ENCODE results near the gene KCNJ15.
A peak's percentile ranks its signal among the peaks of the same experiment; 100 is the strongest.

KCNJ15 gene

DNA sequence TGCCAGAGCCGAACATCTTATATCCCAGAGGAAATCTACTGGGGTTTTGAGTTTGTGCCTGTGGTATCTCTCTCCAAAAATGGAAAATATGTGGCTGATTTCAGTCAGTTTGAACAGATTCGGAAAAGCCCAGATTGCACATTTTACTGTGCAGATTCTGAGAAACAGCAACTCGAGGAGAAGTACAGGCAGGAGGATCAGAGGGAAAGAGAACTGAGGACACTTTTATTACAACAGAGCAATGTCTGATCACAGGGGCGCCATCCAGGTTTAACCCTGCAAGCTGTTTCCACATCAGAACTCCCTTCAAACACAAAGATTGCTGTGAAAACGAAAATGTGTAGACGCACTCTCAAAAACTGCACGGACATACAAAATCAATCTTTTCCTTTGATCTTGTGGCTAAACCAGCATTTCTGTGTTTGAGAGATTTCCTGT lies 43.4 kb downstream of the KCNJ15 start:
- DNase-seq, result peak; percentile 57 to 81 (median 75)

DNA sequence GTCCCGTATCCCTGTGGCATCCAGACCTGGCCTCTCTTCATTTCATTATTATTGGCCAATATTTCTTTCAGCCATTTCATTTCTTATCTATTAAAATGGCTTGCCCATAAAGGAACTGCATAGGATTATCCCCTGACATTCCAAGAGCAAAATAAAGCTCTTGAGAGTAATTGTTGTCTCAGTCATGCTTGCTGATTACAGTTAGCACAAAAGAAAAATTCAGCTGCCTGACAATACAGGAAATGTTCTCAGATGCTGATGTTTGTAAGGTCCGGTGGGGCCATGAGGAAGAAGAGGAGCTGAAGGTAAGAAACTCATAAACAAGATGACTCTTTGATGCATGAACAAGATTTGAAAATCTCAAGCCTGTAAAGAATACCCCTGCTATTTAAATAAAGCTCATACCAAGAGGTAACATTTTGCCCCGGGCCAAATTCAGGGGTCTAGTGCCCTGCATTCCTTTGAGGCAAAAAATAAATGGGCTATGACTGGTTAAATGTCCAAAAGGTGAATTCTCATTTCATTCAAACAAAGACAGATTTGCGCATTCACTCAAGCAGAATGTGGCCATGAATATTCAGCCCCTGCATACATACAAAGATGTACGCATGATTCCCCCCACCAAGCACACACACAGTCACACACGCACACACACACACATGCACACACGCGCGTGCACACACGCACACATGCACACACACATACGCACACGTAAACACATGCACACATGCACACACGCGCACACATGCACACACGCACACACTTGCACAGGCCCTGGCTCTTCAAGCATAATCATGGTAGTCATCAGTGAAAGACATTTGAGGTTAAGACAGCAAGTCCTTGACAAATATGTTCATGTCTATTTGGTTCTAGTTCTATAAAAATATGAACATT lies 44.8 kb downstream of the KCNJ15 start:
- no peak for DNase-seq

DNA sequence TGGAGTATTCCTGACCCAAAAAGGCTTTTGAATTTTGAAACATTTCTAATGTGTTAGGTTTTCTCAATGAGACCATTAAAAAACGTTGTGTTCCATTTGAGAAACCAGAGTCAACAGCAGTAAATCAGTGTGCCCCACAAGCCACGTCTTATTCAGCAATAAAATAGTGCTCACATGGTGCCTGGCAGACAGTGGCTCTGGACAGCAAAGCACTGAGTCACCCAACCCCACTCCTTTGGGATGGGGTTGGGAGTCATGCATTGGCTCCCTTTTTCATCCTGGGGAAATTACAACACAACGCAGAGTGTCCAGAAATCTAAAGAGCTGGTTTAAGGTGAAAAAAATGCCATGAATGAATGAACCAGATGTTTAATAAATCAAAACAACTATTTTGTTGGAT lies 46.5 kb downstream of the KCNJ15 start:
- peak; percentile 63 to 68 (median 65) for DNase-seq

DNA sequence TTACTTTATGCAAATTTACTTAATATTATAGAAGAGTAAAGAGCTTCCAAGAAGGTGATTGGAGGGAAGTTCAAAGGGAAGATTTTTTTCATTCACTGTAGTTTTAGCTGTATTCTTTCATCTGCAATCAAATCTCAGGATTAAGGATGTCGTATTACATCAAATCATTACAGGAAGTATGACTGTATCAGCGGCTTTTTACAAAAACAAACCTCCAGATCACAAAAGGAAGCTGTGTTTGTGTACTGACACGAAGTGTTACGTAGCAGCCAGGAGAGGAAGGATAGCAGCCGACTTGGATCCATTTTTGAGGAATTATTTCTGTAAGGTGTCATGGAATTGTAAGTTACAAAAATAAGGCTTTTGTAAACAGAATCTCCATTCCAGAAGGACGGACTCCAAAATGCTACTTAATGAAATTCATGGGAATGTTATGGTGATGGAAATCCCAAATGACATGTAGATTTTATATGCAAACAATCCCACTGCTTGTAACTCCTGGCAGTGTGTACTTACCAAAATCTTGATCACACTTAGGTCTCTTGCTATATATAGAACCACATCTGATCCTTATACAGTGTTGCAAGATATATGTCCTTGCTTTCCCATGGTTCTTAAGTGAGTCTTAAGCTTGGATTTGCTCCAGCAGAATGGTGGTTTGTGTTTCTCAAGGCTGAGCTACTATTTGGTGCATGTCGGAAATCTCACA lies 49.8 kb downstream of the KCNJ15 start:
- DNase-seq, result peak; percentile 53 to 81 (median 76)

DNA sequence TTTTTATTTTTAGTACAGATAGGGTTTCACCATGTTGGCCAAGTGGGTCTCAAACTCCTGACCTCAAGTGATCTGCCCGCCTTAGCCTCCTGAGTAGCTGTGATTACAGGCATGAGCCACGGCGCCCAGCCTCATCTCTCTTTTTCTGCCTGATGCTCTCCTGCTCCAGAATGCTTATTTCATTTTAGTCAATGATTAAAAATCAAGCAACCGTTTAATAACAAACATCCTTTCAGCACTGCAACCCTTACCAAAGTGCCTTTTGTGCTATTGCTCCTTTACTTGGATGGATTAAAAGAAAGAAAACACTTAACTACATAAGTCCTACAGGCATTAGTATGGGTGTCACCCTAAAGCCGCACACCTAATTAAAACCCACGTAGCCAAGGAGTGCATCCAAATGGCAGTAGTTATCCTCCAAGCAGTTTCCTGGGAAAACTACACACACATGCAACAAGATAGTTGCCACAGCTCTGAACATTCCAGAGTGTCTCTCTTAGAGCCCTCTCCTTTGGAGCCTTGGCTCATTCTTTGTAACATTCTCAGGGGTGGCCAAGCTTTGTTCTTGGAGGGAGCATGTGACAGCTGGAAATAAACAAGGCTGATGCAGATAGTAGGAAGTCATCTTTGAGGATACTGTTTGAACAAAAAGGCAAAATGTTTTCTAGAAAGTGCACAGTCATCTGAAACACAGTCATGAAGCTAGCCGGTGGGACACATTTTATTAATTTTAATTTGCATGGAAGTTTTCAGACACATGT lies 51.2 kb downstream of the KCNJ15 start:
- DNase-seq, result no peak

DNA sequence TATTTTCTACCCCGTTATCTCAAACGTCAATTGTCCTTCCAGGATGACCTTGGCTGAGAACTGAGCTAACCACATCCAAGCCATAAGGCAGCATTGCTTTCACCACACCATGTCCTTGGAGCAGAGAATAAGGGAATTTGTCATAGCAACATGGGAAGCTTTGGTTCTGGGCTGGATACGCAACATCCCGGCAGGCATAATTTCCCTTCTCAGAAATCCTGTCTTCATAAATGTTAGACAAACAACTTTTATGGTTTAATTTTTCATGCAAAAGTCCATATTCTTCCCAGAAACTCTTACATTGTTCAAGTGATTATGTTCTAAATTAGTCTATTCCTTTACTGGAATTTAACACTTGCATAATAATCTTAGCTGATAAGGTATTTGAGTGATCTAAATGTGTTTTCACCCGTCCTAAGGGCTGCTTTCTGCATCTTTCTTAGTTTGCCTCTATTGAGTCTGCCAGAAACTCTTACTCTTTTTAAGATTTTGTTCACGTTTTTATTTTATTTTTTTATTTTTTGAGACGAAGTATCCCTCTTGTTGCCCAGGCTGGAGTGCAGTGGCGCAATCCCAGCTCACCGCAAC lies 51.8 kb downstream of the KCNJ15 start:
- DNase-seq, result no peak

DNA sequence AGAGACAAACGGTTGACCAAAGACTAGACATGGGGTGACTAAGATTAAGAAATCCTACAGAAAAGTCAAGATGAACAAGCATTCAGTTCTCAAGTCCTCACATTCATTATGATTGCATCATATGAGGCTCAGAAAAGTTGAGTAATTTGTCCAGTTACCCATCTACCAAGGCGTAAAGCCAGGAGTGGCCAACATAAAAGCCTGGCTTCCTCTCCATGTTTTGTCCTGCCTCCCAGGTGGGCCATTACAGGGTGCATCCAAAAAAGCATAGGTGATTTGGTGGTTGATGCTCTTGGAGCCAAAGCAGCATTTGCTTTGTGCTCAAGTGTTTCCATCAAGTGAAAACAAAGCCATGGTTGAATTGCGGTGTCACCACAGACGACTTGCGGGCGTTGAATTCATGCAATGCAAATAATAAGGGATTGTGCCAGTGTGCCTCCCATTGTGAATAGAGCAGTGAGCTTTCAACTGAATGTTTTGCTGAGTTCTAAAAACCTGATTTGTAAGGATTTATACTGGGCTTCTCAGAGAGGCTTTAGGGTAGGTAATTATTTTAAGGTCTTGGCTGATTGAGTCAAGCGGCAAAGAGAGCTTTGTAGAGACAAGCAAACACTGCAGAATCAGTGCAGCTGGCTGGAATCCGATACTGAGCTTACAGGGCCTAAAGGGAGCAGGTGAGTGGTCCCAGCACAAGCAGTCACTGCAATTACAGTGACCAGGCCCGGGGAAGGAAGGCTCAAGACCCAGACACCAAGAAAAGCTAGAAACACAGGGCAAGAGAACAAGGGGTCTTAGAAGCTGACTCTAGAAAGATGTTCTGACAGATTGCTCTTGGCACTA lies 54.1 kb downstream of the KCNJ15 start:
- peak; percentile 52 to 88 (median 85) for DNase-seq

DNA sequence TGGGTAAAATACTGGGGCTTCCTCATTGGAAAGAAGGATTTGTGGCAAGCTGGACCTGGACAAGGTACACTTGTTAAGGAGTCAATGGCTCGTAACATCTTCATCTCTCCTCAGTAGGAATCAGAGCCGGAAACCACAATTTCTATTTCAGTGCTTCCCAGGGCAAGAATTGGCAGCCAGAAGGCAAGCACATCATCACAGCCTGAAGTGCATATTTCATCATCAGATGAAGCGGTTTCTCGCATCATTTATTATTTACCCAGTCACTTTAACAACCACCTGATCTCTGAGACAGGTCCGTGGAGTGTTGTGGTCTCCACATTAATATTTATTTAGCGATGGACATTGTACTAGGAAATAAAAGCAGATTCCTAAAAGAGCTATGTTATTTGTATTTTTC lies 55.0 kb downstream of the KCNJ15 start:
- no peak for DNase-seq

DNA sequence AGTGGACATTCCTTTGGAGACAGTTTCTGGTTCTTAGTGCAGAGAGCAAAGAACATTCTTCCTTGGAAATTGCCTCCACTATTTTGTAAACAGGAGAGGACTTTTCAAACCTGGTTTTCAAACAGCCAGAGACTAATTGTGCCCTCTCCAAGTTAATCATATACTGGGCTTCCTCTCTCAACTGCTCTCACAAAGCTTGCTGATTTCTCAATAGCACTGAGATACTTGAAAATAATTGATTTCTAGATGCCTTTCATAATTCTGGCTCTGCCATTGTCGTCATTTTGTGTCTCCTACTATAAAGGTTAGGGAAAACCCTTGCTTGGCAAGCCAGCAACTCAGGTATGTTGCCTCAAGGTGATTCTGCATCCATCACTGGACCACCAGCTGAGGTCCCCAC lies 56.0 kb downstream of the KCNJ15 start:
- DNase-seq, result no peak

DNA sequence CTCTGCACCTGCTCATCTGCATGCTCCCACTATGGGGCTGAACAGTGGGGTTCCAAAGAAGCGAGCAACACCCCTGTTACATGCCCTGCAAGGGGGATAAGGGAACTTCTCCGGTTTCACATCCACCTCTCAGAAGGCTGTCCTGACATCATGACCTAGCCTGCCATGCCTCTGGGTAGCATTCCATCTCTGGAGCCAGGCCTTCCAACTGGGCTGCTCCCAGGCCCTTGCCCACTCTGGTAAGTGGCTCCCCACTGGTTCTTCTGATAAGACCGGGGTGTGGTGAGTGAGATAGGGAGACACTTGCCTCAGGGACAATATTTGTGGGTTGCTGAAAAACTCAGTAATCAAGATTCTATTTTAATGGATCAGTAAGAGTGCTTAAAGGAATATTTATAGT lies 57.8 kb downstream of the KCNJ15 start:
- no peak for DNase-seq

DNA sequence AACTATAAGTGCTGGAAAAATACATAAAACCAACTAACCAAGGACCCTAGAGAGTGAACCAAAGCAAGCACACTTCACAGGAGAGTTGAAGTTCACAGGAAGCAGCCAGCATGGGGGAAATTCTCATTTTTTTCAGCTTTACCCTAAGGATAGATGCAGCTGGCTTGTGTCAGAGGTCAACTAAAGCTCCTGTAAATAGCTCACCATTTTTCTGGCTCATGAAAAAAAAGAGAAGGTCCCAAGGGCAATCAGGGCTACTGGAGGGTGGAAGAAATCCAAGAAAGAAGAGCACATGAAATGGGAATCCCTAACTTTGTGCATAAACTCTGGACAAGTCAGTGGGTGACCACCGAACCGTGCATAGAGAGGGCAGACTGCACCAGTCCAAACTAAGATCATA lies 58.3 kb downstream of the KCNJ15 start:
- DNase-seq, result no peak

DNA sequence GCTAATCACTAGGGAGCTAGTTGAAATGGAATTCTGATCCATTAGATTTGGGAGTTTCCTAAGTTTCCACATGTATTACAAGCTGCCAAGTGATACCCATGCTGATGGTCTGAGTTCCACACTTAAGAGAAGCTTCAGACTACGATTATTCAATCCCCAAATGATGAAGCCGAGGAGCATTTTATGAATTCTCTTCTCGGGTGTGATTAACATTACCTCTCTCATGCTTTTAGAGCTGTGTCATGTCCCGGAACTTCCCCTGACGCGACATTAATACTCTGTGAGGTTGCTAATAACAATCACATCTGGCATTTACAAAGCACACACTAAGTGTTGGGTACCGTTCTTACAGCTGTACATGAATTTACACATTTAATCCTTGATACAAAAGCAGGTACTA lies 63.0 kb downstream of the KCNJ15 start:
- DNase-seq, result no peak

DNA sequence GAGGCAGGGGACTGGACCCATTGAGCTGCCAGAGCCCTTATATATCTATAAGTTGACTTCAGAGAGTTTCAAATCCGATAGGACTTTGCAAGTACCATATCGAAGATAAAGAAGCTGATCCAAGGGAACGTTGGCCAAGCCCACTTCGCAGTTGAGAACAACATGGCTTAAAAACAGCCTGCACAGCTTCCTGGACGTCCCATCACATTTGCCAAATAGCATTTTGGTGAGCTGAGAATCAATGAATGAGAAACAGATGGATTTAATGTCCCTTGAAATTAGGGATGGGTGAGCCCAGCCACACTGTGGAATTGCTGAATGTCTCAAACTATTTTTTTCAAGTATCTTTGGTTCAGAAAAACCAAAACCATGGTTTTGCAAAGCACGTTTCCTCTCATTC lies 64.8 kb downstream of the KCNJ15 start:
- DNase-seq, result no peak

DNA sequence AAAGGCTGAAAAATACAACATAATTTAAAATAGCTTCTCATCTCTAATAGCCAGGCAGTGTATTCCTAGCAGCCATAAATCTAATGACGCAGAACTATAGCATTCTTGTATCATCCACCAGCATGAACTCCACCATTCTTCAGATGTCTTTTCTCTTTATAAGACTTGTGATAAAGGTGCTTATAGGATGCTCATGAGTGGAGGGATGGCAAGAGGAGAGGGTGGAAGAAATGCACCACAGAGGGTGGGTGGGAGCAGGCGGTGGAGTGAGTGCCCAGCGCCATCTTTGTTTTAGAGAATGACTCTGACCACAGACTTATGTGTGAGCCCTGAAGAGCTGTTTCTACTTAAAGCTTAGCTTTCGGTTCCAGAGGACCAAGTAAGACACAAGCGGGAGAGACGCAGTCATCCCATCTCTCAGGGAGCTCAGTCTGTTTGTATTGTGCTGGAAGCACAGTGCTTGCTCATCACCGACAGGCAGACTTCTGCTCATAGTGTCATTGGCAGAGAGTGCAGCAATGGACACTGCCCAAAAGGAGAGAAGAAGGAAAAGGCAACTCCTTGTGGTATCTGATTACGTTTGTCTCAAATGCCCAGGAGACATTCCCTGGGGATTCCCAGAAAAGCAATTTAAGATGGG lies 65.6 kb downstream of the KCNJ15 start:
- peak in 1 of 3 donors; percentile 20 for DNase-seq

DNA sequence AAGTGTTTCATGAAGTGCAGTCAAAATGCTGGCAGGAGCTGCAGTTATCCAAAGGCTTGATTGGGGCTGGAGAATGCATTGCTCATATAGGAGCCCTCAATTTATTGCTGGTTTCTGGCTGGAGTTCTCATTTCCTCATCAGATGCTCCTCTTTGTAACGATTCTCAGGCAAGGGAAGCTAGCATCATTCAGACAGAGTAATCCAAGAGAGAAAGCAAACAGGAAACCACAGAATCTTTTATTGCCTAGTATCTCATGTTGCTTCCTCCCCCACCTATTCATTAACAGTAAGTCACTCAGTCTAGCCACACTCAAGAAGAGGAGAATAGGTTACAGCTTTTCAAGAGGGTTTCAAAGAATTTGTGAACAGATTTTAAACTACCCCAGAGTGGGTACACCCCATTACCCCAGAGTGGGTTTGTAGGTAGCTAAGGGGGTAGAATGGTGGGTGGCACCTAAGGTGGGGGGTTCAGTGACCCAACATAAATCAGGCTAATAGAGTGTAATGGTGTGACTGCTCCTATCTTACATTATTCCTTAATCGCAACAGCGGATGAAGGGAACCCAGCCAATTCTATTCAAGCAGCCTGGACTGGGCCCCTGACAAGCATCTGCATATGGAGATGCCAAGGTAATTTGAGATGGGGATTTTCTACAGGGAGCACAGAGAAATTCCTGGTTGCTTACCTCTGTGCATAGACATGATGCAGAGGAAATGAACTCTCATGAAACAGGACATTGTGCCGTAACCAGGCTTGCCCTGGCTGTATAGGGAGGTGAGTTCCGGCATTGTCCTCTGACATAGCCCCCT lies 67.1 kb downstream of the KCNJ15 start:
- DNase-seq, result peak; percentile 47 to 76 (median 67)

DNA sequence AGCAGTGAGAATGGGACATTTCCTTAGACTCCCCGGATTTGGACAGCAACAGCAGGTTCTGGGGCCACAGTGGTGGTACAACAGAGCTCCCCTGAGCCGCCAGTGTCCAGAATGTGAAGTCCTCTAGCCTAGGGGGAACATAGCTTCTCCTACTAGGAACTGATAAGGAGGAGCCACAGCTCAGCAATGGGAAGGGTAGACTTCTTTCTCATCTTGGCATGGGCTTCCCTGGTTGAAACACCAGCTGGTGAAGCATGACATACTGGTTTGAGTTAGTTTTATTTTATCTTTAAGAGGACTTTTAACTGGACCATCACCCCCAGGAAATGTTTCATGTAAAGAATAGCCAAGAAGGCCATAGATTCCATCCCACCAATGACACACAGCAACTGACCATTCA lies 68.4 kb downstream of the KCNJ15 start:
- DNase-seq, result no peak

DNA sequence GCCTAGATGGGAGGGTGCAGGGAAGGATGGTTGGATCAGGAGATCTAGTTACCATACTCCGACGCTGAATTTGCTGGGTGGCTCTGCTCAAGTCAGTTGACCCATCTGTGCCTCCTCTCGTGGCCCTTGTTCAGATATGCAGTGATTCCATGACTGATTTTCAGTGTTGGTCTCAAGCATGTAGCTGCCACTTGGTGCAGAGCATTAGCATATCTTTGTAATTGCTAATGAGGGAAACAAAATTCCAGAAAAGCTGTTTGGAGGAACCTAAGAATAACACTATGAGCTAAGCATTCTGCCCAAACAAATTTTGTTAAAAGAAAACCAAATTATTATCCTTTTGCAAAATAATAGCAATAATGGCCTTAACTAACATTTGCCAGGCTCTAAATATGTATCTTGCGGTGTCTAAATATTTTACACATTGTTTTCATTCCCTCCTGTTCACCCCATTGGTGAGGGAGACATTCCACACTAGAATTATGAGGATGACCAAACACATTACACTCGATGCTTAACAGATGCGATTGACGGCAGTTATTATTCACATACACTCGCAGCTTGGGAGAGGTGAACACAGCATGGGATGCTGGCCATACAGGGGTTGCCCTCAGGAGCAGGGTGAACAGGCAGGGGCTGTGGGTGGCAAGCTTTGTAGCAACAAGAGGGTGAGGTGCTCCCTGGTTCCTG lies 69.1 kb downstream of the KCNJ15 start:
- DNase-seq, result no peak

DNA sequence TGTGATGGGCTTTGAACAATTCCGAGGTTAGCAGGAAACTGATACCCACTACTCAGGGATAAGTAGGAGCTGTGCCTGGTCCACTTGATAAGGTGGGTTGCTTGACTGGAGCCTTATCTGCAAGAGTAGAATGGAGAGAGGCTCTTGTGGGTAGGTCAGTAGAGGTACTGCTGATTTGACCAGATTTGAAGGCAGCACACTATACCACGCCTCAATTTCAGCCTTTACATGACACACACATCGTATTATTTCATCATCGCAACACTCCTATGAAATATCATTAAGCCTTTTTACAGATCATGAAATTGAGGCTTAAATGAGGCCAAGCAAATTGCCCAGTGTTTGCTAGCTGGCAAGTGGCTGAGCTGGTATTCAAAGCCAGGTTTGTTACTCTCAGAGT lies 69.6 kb downstream of the KCNJ15 start:
- no peak for DNase-seq

DNA sequence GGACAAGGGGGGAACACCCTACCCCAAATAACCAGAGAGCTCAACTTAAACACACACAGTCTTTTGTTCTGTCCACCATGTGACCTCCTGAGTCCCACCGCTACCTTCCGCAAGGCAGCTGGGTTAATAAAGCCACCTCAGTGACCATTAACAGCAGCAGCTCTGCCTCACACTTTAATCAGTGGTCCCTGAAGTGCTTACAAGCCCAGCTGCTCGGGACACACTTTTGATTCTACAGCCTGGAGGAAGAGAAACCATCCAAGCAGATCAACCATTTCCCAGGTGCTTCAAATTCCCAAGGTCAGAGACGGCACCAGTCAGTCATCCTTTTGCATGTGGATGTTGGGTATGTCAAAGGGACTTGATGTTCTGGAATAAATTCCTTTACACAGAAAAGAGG lies 70.1 kb downstream of the KCNJ15 start:
- no peak for DNase-seq

DNA sequence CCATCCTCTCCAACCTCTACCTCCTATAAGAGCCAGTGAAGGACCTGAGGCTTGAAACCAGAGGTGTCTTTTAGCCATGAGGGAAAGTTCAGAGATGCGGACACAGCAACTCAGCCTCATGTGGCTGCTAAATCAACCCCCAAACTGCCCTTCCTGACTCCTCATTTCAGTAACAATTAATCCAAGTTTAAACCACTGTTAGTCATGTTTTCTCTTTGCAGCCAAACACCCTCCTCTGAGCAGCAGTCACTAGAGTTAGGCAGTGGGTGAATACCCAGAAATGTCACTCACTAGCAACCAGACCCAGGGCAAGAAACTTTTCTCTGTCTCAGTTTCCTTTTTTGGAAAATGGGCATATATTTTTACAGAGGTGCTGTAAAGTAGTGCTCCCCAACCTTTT lies 71.2 kb downstream of the KCNJ15 start:
- DNase-seq, result peak in 2 of 3 donors; percentile 29 to 32

All from suppressor macrophage treated with lipopolysaccharide for 1 hour (primary cell).